ENCODE measurements around the gene OSBPL3.

GRCh38 chr7:24881623-24882022, 98.4 kb downstream of the OSBPL3 start:
- TF ChIP-seq TAF1 (IDR thresholded peaks at IDR 0.05; ENCODE audit: low read depth) = no peak
- TF ChIP-seq EP300 (IDR thresholded peaks at IDR 0.05; ENCODE audit: borderline replicate concordance) = no peak
- TF ChIP-seq MAX (IDR thresholded peaks at IDR 0.05) = no peak
- no peak for TF ChIP-seq YY1 (IDR thresholded peaks at IDR 0.05; ENCODE audit: low read depth)
- no peak for TF ChIP-seq RAD21 (IDR thresholded peaks at IDR 0.05; ENCODE audit: low read depth)
- TF ChIP-seq REST (IDR thresholded peaks at IDR 0.05; ENCODE audit: low read depth) = no peak
- no peak for TF ChIP-seq EGR1 (IDR thresholded peaks at IDR 0.05)
